ENCODE data around the gene ADGRG6.

ADGRG6 gene

GRCh38 chr6:142378138-142378875 is 76.5 kb downstream of the ADGRG6 start:
- H3K4me3 ChIP-seq (ENCODE audit: low read depth, low read length), result no peak overlapping the region
- DNase-seq (ENCODE audit: low read depth), result peak; percentile 80
- no peak for TF ChIP-seq CTCF (conservative IDR thresholded peaks at IDR 0.05; ENCODE audit: low read depth, low read length)

- no peak for TF ChIP-seq CTCF (conservative IDR thresholded peaks at IDR 0.05; ENCODE audit: low read depth, low read length)
- H3K4me3 ChIP-seq (ENCODE audit: low read depth, low read length), result no peak overlapping the region
- DNase-seq (ENCODE audit: low read depth), result no peak
These were observed 78.8 kb downstream of the ADGRG6 start for GRCh38 chr6:142380626-142381025.

- no peak overlapping the region for H3K4me3 ChIP-seq (ENCODE audit: low read depth, low read length)
- no peak for TF ChIP-seq CTCF (conservative IDR thresholded peaks at IDR 0.05; ENCODE audit: low read depth, low read length)
- DNase-seq (ENCODE audit: low read depth), result no peak
These were observed 79.4 kb downstream of the ADGRG6 start for GRCh38 chr6:142381181-142381580.

- peak; percentile 50 for DNase-seq (ENCODE audit: low read depth)
- no peak for TF ChIP-seq CTCF (conservative IDR thresholded peaks at IDR 0.05; ENCODE audit: low read depth, low read length)
- no peak overlapping the region for H3K4me3 ChIP-seq (ENCODE audit: low read depth, low read length)
These were observed 80.1 kb downstream of the ADGRG6 start for GRCh38 chr6:142381845-142382378.

GRCh38 chr6:142384519-142385254 is 82.9 kb downstream of the ADGRG6 start:
- TF ChIP-seq CTCF (conservative IDR thresholded peaks at IDR 0.05; ENCODE audit: low read depth, low read length), result no peak
- peak; percentile 33 for DNase-seq (ENCODE audit: low read depth)
- no peak overlapping the region for H3K4me3 ChIP-seq (ENCODE audit: low read depth, low read length)

- no peak for DNase-seq (ENCODE audit: low read depth)
- no peak overlapping the region for H3K4me3 ChIP-seq (ENCODE audit: low read depth, low read length)
- no peak for TF ChIP-seq CTCF (conservative IDR thresholded peaks at IDR 0.05; ENCODE audit: low read depth, low read length)
These were observed 83.5 kb downstream of the ADGRG6 start for GRCh38 chr6:142385352-142385751.

All from choroid plexus epithelial cell (primary cell).